HG03066 (cell line): ENCODE data around the gene CLIP2.
"Not testable (repeated sequence)": the region's sequence is repeated elsewhere in the genome, so short reads cannot be mapped to it uniquely, and the experiment has no call there.

Source experiments
- ATAC-seq: cut with Tn5 transposase; IDR thresholded peaks from one replicate; pipeline ENCODE4 v1.9.1; 2021; ENCODE audit warnings: low read depth; ENCODE audit not compliant: unreplicated experiment

CLIP2 gene

GRCh38 chr7:74400420-74401136 is 111.4 kb downstream of the CLIP2 start:
- no peak for ATAC-seq

GRCh38 chr7:74401137-74401859 is 112.1 kb downstream of the CLIP2 start:
- no peak for ATAC-seq

GRCh38 chr7:74402668-74403067 is 113.5 kb downstream of the CLIP2 start:
- ATAC-seq: not testable (repeated sequence)

DNA sequence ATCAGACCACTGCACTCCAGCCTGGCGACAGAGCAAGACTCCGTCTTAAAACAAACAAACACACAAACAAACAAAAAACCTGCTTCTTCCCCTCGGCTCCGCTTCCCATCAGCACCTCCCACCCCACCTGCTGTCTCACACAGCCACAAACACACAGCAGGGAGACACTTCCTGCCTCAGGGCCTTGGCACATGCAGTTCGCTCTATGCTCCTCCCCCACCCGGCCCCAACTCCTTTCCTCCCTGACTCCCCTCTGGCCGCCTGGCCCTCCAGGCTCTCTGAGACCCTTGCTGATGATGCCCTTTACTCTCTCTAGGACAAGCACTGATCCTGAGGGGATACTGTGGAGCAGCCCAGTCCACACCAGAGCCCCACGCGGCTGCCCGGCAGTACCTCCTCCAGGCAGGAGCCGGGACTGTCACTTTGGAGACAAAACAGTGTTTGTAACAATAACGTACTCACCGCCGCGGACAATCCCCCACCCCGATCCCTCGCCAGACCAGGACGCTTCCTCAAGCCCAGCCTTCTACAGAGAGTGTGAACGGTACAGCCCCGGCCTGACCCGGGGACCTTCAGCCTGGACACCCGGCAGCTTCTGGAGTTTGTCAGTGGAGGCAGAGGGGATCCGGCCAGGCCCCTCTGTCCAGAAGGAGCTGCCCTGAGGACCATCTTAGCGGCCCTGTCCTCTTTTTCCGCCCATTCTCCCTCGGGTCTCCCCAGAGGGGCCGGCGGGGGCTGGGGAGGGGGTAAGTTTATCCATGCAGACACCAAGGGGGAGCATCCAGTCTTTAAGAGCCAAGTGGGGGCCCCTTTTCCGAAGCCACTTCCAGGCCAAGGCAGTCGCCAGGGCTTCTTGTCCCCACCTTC is 114.5 kb downstream of the CLIP2 start:
- no peak for ATAC-seq

DNA sequence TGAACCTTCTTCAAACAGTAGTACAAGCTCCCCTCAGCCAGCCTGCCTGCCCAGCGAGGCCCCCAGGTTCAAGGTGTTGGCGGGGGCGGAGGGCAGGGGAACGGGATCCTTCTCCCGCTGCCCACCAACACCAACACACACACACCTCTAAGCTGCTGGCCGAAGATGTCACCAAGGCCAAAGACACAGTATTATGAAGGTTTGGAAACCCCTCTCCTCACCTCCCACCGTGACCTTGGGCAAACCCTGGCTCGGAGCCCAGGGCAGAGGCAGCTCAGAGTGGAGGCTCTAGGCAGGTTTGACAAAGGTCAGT is 115.1 kb downstream of the CLIP2 start:
- ATAC-seq: no peak

DNA sequence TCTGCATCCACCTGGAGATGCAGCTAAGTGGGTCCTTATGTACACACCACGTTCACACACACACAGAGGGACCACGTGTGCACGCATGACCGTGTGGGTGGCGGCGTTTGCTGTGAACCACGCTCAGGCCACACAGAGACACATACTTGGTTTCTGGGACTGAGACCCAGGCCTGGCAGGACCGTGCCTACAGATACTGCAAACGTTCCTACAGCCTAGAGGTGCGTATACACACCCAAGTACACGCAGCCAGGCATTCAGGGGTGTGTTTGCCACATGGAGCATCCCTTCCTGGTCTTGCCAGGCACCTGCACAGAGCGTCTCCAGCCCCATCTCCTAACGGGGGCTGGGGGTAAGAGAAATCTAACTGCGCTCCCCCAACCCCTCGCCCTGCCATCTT is 115.5 kb downstream of the CLIP2 start:
- ATAC-seq: no peak

- no peak for ATAC-seq
Measured at GRCh38 chr7:74405191-74405898, 116.1 kb downstream of the CLIP2 start.

GRCh38 chr7:74405899-74406512 is 116.8 kb downstream of the CLIP2 start:
- ATAC-seq: no peak

DNA sequence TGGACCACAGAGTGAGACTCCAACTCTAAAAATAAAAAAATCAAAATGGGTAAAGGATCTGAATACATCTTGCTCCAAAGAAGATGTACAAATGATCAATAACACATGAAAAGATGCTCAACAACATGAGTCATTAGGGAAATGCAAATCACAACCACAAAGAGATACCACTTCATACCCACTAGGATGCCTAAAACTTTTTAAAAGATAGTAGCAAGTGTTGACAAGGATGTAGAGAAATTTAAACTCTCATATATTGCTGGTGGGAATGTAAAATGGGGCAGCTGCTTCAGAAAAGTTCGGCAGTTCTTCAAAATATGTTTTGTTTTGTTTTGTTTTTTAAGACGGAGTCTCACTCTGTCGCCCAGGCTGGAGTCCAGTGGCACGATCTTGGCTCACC is 118.8 kb downstream of the CLIP2 start:
- ATAC-seq: no peak

GRCh38 chr7:74409571-74409970 is 120.4 kb downstream of the CLIP2 start:
- ATAC-seq: no peak

DNA sequence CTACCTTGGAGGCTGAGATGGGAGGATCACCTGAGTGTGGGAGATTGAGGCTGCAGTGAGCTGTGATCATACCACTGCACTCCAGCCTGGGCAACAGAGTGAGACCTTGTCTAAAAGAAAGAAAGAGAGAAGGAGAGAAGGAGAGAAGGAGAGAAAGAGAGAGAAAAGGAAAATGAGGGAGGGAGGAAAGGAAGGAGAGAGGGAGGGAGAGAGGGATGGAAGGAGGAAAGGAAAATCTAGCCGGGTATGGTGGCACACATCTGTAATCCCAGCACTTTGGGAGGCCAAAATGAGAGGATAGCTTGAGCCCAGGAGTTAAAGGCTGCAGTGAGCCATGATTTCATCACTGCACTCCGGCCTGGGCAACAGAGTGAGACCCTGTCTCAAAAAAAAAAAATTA is 121.6 kb downstream of the CLIP2 start:
- no peak for ATAC-seq

DNA sequence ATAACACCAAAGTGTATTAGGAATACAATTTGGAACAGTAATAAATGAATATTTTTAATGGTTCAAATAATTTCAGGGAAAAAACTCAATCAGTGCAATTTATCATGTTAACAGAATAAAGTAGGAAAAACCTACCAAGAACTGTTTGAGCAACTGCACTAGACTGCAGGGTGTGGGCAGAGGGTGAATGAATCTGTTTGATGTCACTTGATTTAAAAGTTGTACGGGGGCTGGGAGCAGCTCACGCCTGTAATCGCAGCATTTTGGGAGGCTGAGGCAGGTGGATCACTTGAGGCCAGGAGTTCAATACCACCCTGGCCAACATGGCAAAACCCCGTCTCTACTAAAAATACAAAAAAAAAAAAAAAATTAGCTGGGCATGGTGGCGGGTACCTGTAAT is 122.4 kb downstream of the CLIP2 start:
- ATAC-seq: not testable (repeated sequence)

GRCh38 chr7:74412056-74412455 is 122.8 kb downstream of the CLIP2 start:
- no peak for ATAC-seq

- ATAC-seq: no peak
Measured at GRCh38 chr7:74412603-74413002, 123.4 kb downstream of the CLIP2 start.

DNA sequence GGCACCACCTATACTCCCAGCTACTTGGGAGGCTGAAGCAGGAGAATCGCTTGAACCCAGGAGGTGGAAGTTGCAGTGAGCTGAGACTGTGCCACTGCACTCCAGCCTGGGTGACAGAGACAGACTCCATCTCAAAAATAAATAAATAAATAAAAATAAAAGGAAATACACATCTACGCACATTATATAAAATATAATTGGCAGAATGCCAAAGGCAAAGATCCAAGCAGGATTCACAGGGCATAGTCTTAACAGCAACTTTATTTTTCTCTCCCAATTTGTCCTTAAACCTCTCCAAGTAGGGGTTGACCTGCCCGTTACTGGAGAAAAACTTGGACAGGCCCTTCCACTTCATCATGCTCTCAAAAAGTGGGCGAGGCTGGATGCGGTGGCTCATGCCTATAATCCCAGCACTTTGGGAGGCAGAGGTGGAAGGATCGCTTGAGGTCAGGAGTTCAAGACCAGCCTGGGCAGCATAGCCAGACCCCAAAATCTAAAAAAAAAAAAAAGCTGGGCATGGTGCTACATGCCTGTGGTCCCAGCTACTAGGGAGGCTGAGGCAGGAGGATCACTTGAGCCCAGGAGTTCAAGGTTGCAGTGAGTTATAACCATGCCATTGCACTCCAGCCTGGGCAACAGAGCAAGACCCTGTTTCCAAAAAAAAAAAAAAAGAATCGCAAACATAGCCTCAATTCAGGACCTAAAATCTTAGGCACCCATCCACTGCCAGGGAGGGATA is 125.6 kb downstream of the CLIP2 start:
- ATAC-seq: not testable (repeated sequence)

GRCh38 chr7:74417419-74417971 is 128.3 kb downstream of the CLIP2 start:
- no peak for ATAC-seq

DNA sequence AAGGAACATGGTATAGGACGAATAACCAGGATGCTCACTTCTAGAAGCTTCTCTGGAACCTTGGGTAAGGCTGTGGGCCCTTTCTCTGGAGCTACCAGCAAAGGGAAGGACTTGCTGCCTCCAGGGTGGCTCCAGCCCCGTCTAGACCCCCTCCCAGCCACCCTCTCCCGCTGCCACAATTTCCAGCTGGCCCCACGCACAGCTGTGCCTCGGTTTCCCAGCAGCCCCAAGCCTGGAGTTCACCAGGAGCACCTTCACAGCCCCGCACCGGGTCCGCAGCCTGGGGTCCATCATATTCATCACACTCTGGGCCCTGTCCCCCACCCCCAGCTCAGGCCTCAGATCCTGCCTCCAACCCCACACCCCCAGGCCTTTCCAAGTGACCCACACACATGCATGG is 128.9 kb downstream of the CLIP2 start:
- no peak for ATAC-seq

GRCh38 chr7:74418538-74418937 is 129.3 kb downstream of the CLIP2 start:
- no peak for ATAC-seq

- ATAC-seq: not testable (repeated sequence)
Measured at GRCh38 chr7:74419232-74419631, 130.0 kb downstream of the CLIP2 start.
